Activated CD4-positive, CD25-positive, alpha-beta regulatory T cell (primary cell): Measurements from ENCODE around the gene MYH9.
"Not testable (repeated sequence)": the region's sequence is repeated elsewhere in the genome, so short reads cannot be mapped to it uniquely, and the experiment has no call there.

Experiments used
- DNase-seq, 4 experiments: peaks; one replicate each; lab custom pipeline; 2025; lab: John Stamatoyannopoulos, UW

MYH9 gene

GRCh38 chr22:36387959-36388726 lies at the start of gene MYH9:
TSS of gene MYH9 (minus strand) at chr22:36387967. CDS start at chr22:36349236, 38,731 bp downstream.
- peak; percentile 95 to 96 (median 96) for DNase-seq

GRCh38 chr22:36435516-36436415 lies 48.0 kb upstream of the MYH9 start:
- DNase-seq, result peak in 3 of 4 experiments; percentile 12 to 39 (median 25)

DNA sequence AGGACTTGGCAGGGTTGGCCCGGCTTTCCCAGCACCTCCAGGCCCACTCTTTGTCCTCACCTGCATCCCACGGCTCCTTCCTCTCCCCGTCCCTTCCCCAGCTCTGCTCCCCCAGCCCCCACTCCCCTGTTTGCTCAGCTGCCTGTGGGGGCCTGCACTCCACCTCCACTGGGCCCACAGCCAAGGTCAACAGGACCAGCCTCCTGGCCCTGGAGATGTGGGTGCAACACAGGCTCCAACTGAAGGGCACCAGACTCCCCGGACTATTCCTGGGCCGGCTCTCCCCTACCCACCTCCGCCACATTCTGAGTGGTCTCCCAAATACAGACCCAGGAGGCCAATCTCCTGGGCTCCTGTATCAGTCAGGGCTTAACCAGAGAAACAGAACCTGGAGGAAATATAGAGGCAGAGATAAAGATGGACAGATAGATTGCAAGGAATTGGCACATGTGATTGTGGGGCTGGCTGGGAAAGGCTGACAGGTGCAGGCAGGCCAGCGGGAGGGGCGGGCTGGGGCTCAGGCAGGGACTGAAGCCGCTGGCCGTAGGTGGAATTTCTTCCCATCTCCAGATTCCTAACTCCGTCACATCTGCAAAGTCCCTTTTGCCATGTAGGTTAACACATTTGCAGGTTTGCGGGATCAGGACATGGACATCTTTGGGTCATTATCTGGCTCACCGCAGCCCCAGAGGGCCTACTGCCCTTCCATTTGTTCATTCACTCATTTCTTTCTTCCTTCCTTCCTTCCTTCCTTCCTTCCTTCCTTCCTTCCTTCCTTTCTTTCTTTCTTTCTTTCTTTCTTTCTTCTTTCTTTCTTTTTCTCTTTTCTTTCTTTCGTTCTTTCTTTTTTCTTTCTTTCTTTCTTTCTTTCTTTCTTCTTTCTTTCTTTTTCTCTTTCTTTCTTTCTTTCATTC lies 45.8 kb upstream of the MYH9 start:
- no peak for DNase-seq

DNA sequence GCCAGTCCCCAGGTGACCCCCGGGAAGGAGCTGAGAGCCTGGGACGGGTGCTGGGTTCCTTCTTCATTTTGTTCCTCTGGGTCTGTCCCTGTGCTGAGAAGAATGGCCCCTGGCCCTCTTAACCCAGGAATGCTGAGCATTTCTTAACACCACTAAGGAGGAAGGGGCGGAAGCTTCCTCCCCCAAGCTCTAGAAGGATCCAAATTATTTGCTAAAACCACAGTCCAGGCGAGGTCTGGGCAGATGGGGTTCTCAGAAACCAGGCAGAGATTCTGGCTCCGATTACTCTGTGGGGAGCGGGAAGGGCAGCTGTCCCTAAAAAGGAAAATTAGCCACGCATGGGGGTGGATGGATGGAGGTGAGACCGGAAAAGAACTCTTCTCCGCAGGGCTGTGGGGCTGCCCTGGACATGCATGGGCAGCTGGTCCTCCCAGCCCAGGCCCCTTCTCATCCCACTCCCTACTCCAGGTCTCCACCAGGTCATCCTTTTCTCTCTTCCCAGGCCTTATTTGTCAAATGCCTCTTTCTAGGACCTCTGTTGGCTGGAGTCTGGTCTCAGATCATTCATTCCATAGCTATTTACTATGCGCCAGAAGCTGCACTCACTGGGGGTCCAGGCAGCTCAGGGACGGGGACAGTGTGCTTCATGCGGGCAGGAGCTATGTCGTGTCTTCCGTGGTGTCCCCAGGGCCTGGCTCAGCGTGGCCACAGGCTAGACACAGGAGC lies 45.0 kb upstream of the MYH9 start:
- DNase-seq, result no peak

DNA sequence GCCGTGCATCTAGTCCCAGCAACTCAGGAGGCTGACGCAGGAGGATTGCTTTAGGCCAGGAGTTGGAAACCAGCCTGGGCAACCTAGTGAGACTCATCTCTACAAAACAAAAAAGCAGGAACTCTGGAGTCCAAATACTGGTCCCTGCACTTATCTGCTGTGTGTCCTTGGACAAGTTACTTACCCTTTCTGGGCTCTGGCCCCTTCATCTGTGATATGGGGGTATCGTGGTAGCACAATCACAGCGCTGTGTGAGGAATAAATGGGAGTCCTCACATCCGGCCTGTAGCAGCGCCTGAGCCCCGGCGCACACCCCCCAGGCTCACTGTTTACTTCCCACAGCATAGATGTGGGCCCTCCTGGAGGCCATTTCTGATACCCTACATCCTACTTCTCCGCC lies 44.2 kb upstream of the MYH9 start:
- no peak for DNase-seq

GRCh38 chr22:36430863-36431262 lies 43.1 kb upstream of the MYH9 start:
- DNase-seq, result no peak

DNA sequence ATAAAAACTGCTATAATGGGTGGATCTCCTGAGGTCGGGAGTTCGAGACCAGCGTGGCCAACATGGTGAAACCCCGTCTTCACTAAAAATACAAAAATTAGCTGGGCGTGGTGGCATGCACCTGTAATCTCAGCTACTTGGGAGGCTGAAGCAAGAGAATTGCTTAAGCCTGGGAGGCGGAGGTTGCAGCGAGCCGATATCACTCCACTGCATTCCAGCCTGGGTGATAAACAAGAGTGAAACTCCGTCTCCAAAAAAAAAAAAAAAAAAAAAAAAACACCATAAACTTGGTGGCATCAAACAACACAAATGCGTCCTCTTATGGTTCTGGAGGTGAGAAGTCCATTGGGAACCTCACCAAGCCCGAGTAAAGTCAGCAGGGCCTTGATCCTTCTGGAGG lies 40.2 kb upstream of the MYH9 start:
- DNase-seq, result not testable (repeated sequence)

DNA sequence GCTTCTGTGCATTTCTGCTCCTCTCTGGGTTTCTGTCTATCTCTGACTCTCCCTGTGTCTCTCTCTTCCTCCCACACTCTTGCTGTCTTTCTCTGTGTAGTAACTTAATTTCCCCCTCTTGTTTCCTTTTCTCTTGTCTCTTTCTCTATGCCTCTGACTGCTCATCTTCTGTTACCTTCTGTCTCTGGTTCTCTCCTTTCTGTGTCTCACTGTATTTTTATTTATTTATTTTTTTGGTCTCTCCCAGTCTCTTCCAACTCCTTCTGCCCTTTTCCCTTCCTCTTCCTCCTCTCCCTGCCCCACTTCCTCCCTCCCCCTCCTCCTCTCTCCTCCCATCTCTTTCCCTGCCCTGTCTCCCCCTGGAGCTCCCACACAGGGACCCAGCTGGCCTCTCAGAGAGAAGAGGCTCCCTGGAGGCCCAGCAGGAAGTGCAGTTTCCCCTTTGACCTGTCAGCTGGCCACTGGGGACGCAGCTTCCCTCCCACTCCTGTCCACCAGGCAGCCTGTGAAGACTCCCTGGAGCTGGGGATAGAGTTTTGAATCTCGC lies 38.3 kb upstream of the MYH9 start:
- no peak for DNase-seq

- DNase-seq, result no peak
Observed at GRCh38 chr22:36424901-36425579, 37.3 kb upstream of the MYH9 start.

GRCh38 chr22:36424466-36424865 lies 36.7 kb upstream of the MYH9 start:
- not testable (repeated sequence) for DNase-seq

GRCh38 chr22:36423461-36424404 lies 36.0 kb upstream of the MYH9 start:
- no peak for DNase-seq

DNA sequence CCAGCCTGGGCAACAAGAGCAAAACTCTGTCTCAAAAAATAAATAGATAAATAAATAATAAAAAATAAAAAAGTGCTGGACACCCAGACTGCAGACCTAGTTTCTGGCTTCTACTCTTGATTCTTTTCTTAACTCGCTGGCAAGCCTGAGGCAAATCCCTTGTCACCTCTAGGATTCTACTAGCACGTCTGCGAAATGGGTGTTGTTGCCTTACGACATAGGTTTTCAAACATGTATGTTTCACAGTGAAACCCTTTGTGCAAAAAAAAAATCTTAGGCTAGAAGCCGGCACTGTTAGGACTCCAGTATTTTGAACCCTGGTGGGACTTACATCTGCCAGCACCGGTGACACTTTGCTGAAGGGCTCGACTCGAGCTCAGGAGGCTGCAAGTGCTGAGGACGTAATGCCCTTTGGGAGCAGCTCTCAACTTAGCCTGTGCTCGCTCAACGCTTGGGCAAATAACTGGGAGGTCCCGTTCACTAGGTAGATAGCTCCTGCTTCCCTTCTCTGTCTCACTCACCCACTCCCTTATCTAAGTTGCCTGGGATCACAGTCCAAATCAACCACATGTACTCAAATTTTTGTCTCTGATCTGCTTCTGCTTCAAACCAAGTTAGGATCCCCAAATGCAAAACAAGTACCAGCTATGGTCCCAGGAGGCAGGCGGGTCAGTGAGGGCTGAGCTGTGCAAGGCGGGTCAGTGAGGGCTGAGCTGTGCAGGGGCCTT lies 34.7 kb upstream of the MYH9 start:
- no peak for DNase-seq

DNA sequence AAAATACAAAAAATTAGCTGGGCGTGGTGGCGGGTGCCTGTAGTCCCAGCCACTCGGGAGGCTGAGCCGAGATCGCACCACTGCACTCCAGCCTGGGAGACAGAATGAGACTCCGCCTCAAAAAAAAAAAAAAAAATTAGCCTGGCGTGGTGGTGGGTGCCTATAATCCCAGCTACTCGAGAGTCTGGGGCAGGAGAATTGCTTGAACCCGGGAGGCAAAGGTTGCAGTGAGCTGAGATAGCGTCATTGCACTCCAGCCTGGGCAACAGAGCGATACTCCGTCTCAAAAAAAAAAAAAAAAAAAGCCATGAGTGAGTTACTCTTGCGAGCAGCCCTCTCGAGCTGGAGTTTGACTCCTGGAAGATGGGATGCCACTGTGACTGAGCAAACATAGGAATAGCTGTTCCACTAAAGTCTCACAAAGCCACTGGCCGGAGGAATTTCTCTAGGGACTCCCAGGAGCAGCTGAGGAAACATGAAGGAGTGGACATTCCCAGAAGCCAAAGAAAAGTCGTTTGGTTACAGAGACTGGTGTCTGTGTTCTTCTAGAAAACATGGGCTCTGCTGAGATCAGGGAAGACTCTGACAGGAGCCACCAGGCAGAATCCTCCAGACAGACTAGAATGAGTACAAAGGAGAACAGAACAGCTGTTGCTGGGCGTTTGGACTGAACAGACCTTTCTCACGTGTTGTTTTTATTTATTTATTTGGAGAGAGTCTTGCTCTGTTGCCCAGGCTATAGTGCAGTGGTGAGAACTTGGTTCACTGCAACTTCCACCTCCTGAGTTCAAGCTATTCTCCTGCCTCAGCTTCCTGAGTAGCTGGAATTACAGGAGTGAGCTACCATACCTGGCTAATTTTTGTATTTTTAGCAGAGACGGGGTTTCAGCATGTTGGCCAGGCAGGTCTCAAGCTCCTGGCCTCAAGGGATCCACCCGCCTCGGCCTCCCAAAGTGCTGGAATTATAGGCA lies 32.4 kb upstream of the MYH9 start:
- no peak for DNase-seq

DNA sequence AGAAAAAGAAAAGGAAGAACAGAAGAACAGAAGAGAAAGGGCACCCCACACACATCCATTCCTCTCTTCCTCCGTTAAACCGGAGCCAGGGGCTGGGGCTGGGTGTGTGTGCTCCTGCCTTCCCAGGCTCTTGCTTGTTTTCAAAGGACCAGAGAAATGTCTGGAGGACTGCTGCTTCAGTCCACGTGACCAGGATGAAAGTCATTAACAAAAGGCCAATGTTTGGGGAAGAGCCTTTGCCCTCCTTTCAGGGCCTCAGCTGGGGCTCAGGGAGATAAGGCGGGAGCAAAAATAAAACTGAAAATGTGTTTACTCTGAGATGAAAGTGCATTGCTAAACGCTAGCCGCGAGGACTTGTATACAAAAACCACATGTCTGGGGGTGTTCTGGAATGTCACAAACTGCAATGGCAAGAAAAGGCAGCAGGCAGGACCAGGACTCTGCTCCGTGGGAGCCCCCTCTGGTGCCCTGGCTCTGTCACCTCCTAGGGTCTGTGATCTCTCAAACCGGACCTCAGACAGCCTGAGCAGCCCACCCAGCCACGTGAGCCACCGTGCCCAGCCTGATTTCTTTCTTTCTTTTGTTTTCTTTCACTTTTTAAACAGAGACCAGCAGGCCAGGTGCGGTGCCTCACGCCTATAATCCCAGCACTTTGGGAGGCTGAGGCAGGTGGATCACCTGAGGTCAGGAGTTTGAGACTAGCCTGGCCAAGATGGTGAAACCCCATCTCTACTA lies 31.6 kb upstream of the MYH9 start:
- DNase-seq, result no peak

- no peak for DNase-seq
Observed at GRCh38 chr22:36417281-36417686, 29.5 kb upstream of the MYH9 start.

- no peak for DNase-seq
Observed at GRCh38 chr22:36415415-36416168, 27.8 kb upstream of the MYH9 start.
